ENCODE results near the gene IFNA14.

DNA sequence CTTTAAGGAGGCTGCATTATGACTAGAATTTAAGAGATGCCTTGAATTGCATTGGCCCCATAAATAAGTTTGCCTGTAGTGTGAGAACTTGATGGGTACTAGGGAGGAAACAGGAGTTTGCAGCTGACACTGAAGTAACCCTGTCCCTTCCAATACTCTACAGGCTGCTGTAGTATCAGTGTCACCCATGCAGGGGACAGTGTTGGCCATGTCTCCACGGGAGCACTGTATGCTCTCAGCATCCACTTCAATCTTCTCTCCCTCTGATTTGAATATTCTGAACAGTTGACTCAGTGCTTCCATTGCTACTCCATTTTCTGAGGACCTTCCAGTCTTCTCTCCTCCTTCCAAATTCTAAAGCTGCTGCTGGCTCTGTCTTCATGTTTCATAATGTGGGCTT, 11.4 kb upstream of the IFNA14 start:
- TF ChIP-seq, protein P1, sequence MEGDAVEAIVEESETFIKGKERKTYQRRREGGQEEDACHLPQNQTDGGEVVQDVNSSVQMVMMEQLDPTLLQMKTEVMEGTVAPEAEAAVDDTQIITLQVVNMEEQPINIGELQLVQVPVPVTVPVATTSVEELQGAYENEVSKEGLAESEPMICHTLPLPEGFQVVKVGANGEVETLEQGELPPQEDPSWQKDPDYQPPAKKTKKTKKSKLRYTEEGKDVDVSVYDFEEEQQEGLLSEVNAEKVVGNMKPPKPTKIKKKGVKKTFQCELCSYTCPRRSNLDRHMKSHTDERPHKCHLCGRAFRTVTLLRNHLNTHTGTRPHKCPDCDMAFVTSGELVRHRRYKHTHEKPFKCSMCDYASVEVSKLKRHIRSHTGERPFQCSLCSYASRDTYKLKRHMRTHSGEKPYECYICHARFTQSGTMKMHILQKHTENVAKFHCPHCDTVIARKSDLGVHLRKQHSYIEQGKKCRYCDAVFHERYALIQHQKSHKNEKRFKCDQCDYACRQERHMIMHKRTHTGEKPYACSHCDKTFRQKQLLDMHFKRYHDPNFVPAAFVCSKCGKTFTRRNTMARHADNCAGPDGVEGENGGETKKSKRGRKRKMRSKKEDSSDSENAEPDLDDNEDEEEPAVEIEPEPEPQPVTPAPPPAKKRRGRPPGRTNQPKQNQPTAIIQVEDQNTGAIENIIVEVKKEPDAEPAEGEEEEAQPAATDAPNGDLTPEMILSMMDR (conservative IDR thresholded peaks at IDR 0.05 in 1 of 2, IDR thresholded peaks at IDR 0.05 in 1 of 2; ENCODE audit: extremely low read depth in 1 of 2, insufficient read depth in 1 of 2, low read depth in 1 of 2, low read length in 2 of 2), result no peak
- no peak for TF ChIP-seq EZH2 (IDR thresholded peaks at IDR 0.05; ENCODE audit: borderline replicate concordance, low read length)

Measured in mammary epithelial cell (primary cell).